ENCODE data around the gene NUMBL. TPM values are rescaled to one million over a fixed set of nuclear protein-coding genes. Genes with fewer than 3 reads are reported as not detected.

The NUMBL gene
- total and polyA plus RNA-seq, 2 of the 8 experiments (the other 6 are each of a cell fraction or from before 2014, with no cell fraction given), result 13.5 to 24.8 TPM

GRCh38 chr19:40623403-40624251 lies 66.8 kb downstream of the NUMBL start (continued):
- peak; percentile 76; the same call in 1 of the 2 replicates for TF ChIP-seq KDM1A (IDR thresholded peaks at IDR 0.05; ENCODE audit: borderline replicate concordance, low read length)
- TF ChIP-seq HDAC2 (IDR thresholded peaks at IDR 0.05; ENCODE audit: borderline replicate concordance in 1 of 2, low read depth in 2 of 2, low read length in 2 of 2), result no peak
- no peak for TF ChIP-seq TCF12 (IDR thresholded peaks at IDR 0.05; ENCODE audit: low read depth, low read length)
- peak; percentile 64; the same call in 1 of the 2 replicates for TF ChIP-seq POLR2AphosphoS5 (IDR thresholded peaks at IDR 0.05; ENCODE audit: low read depth, low read length)
- TF ChIP-seq TBP (IDR thresholded peaks at IDR 0.05; ENCODE audit: low read depth, low read length), result no peak; the same call in 1 of the 2 replicates
- TF ChIP-seq RXRA (IDR thresholded peaks at IDR 0.05; ENCODE audit: insufficient read depth, low read depth, low read length), result no peak
- peak in 1 of 2 experiments; percentile 63; a peak in 2 of 3 replicates for TF ChIP-seq POLR2A (IDR thresholded peaks at IDR 0.05; ENCODE audit: control extremely low read depth in 1 of 2, low read depth in 2 of 2, low read length in 2 of 2)
- TF ChIP-seq CHD2 (IDR thresholded peaks at IDR 0.05; ENCODE audit: low read length), result no peak
- TF ChIP-seq ZNF274 (IDR thresholded peaks at IDR 0.05; ENCODE audit: borderline replicate concordance, extremely low read depth, low read length), result no peak
- 0 out of 4 replicates have a peak, but pooled peaks of 1 of the 2 experiments have one; percentile 0 for TF ChIP-seq RAD21 (IDR thresholded peaks at IDR 0.05 in 1 of 2, conservative IDR thresholded peaks at IDR 0.05 in 1 of 2; ENCODE audit: low read depth in 2 of 2, low read length in 2 of 2)
- TF ChIP-seq SP2 (IDR thresholded peaks at IDR 0.05; ENCODE audit: low read length), result no peak
- no peak for TF ChIP-seq EP300 (IDR thresholded peaks at IDR 0.05; ENCODE audit: borderline replicate concordance in 1 of 2, low read depth in 2 of 2, low read length in 2 of 2)
- no peak for TF ChIP-seq CBX8 (IDR thresholded peaks at IDR 0.05; ENCODE audit: borderline replicate concordance, low read depth, low read length)
- no peak for TF ChIP-seq BACH1 (IDR thresholded peaks at IDR 0.05; ENCODE audit: low read length)
- 0 out of 4 replicates have a peak, but pooled peaks of 1 of the 2 experiments have one; percentile 59 for TF ChIP-seq SIN3A (conservative IDR thresholded peaks at IDR 0.05 in 1 of 2, IDR thresholded peaks at IDR 0.05 in 1 of 2; ENCODE audit: low read depth in 1 of 2, low read length in 2 of 2)
- TF ChIP-seq TEAD4 (IDR thresholded peaks at IDR 0.05; ENCODE audit: low read depth, low read length), result peak; percentile 81
- no peak for TF ChIP-seq CEBPB (IDR thresholded peaks at IDR 0.05; ENCODE audit: low read depth, low read length)
- TF ChIP-seq JUND (IDR thresholded peaks at IDR 0.05; ENCODE audit: low read length), result no peak
- TF ChIP-seq CTCF (IDR thresholded peaks at IDR 0.05; ENCODE audit: control extremely low read depth in 1 of 3, insufficient read depth in 1 of 3, low read depth in 1 of 3, low read length in 3 of 3), result peak in 1 of 3 experiments; percentile 1; a peak in 1 of 4 replicates
- no peak for TF ChIP-seq FOSL1 (IDR thresholded peaks at IDR 0.05; ENCODE audit: insufficient read depth, low read depth, low read length)
